GM19238 (cell line): Measurements from ENCODE around the gene VPS13D.
"Not testable (repeated sequence)": the region's sequence is repeated elsewhere in the genome, so short reads cannot be mapped to it uniquely, and the experiment has no call there.

Experiments
- DNase-seq: peaks from one replicate; pipeline ENCODE4 v3.0.0; 2011; ENCODE audit warnings: low spot score; ENCODE audit not compliant: insufficient read length

Gene VPS13D

DNA sequence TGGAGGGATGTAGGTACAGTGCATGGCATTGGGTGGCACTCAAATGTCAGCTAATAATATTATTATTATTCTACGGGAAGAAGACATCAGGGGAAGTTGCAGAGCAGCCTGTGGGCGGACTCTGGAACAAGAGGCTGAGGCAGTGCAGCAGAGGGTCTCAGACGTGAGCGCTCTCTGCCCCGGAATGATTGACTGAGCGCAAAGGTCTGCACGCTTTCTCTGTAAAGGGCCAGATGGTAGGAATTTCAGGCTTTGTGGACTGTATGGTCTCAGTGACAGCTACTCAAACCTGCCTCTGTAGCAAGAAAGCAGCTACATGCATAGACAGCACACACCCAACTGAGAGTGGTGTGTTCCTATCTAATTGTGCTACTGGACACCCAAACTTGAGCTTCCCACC is 29.6 kb upstream of the VPS13D start:
- DNase-seq: no peak

DNA sequence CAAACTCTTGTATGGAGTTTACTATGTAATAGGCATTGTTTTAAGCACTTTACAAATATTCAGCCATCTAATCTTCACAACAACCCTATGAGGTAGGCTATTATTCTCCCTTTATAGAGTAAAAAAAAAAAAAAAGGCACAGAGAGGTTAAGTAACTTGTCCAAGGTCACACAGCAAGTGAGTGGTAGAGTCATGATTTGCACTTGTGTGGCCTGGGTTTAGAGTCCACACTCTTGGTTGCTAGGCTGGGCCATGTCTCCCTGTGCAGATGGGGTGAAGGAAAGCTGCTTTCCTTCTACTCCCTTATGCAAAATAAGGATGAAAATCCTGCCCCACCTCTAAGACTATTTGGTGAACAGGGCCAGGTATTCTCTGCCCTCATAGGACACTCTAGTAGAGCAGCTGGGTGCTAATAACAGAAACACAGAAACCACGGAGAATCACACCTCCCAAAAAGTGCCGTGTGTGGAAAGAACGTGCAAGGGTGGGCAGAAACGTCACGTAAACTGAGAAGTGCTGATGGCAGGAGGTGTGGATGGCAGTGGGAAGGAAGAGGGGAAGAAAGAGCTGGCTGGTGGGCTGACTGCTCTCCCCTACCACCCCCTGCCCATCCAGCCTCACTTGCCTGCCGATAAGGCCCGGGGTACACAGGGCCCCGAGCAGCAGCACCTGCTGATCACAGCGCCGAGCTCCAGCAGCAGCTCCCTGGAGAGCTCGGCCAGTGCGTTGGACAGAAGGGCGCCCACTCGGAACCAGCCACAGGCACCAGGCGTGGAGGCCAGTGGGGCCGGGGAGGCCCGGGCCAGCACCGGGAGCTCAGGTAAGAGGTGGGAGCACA is 28.3 kb upstream of the VPS13D start:
- DNase-seq: no peak

DNA sequence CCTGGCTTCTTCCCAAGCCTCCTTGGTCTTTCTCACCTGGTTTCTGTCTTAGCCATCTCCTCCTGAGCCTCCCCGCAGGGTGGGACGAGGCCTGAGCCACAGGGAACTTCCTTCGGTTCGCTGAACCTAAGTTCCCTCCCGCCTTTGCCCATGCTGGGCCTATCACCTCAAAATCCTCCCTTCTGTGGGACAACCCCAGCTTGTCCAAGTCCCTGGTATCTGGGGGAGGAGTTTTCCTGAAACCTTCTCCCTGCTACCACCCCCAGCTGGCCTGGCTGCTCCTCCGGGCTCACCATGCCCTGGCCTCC is 27.7 kb upstream of the VPS13D start:
- no peak for DNase-seq

DNA sequence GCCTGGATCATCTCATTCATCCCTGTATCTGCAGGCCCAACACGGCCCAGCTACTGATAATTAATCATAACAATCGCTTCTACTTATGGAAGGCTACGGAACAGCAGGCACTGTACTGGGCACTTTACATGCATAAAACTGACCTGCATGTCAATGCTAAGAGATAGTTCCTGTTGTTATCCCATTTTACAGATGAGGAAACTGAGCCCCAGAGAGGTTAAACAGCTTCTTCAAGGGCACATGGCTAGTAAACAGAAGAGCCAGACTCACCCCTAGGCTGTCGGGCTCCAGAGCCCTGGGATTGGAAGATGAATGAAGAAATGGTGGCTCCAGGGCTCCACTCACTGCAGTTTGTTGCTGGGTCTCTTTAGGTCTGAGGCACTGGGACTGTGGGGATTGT is 27.3 kb upstream of the VPS13D start:
- no peak for DNase-seq

DNA sequence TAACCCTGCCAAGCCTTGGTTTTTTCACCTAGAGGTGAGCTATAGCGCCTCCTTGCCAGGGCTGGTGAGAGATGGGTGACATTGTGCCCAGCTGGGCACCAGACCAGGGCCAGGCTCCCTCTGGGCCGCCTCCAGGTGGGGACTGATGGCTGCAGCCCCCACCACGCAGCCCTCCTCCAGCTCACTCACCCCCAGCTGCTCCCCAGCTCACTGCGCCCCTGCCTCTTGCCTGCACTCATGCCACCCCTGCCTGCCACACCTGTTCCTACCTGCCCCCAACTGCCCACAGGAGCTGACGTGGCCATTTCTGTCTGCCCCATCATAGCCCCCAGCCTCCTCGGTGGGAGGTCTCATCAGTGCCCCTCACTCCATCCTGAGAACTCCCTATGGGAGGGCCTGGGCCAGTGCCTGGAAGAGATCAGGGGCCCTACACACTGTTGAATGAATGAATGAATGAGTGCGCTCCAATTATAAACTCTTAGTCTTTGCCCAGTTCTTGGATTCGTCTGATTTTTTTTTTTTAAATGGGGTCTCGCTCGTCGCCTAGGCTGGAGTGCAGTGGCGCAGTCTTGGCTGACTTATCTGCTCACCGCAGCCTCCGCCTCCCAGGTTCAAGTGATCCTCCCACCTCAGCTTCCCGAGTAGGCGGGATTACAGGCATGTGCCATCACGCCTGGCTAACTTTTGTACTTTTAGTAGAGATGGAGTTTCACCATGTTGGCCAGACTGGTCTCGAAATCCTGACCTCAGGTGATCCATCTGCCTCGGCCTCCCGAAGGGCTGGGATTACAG is 26.4 kb upstream of the VPS13D start:
- DNase-seq: no peak

DNA sequence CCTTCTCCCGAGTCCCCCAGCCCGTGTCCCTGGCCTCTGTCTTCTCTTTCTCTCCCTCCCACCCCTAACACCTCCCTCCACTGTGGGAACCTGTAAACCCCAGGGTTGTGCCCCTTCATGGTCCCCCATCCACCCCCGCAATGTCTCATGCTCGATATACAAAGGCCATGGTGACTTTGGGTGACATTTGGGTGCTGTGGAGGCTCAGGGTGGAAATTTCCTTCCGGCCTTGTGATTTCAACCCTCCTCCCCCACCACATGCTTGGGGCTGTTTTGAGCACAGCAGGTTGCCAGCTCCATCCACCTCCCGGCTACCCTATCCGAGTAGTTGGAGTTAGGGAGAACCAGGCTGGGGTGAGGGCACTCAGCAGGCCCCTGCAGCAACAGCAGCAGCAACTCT is 25.7 kb upstream of the VPS13D start:
- DNase-seq: no peak

DNA sequence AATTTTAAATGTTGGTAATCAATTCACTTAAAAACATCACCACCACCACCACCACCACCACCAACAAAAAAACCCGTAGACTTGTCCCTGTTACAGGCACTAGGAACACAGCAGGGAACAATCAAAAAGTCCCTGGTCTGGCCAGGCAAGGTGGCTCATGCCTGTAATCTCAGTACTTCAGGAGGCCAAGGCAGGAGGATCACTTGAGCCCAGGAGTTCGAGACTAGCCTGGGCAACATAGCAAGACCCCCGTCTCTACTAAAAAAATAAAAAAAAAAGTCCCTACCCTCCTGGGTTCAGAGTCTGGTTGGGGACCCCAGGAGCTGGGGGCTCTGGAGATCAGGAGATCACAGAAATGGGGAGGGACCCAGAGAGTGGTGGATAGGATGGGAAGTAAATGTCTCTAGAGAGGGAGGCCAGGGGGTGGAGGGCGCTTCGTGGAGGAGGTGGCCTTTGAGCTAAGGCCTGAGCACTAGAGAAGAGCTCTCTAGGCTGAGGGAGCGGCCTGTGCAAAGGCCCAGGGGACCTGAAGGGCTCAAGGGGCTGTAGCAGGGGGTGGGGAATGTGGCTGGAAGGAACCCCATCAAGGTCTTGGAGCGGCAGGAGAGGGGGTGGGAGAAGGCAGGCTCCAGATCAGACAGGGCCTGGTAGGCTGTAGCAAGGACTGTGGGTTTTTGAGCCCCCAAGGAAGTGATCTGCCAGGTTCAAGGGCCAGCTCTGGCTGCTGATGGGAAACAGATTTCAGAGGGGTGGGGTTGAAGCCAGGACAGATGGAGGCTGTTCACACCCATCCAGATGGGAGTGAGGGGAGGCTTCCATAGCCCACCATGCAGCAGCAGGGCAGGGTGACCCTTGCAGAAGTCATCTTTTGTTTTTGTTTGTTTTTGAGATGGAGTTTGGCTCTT is 24.8 kb upstream of the VPS13D start:
- DNase-seq: no peak

DNA sequence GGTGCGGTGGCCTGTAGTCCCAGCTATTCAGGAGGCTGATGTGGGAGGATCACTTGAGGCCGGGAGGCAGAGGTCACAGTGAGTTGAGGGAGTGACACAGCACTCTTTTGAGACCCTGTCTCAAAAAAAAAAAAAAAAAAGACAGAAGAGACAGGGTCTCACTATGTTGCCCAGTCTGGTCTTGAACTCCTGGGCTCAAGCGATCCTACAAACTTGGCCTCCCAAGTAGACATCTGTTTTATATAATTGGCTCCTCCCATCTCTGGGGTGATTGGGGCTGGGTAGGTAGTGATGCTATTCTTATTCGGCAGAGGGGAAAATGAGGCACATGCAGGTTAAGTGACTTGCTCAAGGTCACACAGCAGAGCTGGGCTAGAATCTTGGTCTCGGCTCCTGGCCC is 23.6 kb upstream of the VPS13D start:
- DNase-seq: no peak

DNA sequence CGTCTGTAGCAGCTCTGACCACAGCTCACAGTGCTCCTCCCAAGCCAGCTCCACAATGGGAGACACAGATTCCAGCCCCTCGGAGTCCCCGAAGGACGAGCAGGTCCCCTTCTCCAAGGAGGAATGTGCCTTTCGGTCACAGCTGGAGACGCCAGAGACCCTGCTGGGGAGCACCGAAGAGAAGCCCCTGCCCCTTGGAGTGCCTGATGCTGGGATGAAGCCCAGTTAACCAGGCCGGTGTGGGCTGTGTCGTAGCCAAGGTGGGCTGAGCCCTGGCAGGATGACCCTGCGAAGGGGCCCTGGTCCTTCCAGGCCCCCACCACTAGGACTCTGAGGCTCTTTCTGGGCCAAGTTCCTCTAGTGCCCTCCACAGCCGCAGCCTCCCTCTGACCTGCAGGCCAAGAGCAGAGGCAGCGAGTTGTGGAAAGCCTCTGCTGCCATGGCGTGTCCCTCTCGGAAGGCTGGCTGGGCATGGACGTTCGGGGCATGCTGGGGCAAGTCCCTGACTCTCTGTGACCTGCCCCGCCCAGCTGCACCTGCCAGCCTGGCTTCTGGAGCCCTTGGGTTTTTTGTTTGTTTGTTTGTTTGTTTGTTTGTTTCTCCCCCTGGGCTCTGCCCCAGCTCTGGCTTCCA is 22.9 kb upstream of the VPS13D start:
- no peak for DNase-seq

DNA sequence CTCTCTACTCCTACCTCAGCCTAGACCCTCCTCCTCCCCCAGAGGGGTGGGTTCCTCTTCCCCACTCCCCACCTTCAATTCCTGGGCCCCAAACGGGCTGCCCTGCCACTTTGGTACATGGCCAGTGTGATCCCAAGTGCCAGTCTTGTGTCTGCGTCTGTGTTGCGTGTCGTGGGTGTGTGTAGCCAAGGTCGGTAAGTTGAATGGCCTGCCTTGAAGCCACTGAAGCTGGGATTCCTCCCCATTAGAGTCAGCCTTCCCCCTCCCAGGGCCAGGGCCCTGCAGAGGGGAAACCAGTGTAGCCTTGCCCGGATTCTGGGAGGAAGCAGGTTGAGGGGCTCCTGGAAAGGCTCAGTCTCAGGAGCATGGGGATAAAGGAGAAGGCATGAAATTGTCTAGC is 21.6 kb upstream of the VPS13D start:
- no peak for DNase-seq

DNA sequence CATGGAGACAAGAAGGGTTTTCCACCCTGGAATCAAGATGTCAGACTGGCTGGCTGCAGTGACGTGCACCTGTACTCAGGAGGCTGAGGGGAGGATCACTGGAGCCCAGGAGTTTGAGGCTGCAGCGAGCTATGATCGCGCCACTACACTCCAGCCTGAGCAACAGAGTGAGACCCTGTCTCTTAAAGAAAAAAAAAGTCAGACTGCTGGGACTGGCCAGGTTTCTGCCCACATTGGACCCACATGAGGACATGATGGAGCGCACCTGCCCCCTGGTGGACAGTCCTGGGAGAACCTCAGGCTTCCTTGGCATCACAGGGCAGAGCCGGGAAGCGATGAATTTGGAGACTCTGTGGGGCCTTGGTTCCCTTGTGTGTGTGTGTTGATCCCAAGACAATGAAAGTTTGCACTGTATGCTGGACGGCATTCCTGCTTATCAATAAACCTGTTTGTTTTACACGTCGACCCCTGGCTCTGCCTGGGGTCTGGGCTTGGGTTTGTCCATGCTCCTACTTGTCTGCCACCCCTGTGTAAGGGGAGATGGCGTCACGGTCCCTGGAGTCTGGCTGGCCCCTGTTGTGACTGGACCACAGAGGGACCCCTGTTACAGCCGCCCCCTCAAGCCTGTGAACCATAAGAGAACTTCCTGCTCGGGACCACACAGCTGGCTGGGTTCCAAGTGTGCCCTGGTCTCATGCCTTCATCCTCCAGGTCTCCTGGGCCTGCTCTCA is 20.9 kb upstream of the VPS13D start:
- DNase-seq: peak; percentile 82

DNA sequence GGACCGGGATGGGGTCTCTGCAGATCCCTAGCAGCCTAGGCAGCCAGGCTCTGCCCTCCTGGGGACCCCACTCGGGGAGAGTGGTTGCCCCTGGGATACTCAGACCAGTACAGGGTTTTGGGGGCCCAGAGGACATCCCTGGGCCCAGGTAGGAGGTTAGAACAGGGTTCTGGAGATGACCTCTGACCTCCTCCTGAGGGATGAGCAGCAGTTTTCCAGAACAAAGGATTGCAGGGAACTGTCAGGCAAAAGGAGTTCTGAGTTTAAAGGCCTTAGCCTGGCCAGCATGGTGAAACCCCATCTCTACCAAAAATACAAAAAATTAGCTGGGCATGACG is 20.4 kb upstream of the VPS13D start:
- DNase-seq: no peak

DNA sequence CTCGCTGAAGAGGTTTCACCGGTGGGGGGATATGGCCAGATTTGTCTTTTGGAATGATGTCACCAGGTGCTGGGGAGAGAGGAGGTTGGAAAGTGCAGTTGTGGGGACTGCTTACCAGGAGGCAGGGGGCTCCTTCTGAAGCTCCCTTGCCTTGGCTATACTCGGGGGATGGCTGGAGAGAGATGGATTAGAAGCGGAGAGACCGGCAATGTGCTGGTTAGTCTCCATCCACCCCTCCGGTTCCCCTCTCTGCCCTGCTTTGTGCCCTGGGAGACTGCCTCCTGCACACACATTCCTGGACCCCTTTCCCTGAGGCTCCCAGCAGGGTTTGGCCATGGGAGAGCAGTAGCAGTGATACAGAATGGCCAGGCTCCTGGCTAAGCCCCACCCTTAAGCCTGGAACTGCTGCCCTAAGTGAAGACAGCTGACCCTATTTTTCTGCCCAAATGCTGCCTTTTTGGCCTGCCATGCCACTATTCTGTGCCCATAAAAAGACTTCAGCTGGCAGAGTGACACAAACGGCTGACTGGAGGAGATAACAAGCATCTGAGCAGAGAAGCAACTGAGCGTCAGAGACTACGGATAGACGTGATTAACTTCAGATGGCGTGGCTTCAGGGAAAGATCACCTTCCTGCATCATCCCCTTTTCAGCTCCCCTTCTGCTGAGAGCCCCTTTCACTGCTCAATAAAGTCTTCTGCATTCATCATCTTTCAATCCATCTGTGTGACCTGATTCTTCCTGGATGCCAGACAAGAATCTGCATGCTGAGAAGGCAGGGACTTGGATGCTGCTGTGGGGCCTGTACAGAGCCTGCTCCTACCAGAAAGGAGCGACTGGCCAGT is 14.5 kb upstream of the VPS13D start:
- no peak for DNase-seq

DNA sequence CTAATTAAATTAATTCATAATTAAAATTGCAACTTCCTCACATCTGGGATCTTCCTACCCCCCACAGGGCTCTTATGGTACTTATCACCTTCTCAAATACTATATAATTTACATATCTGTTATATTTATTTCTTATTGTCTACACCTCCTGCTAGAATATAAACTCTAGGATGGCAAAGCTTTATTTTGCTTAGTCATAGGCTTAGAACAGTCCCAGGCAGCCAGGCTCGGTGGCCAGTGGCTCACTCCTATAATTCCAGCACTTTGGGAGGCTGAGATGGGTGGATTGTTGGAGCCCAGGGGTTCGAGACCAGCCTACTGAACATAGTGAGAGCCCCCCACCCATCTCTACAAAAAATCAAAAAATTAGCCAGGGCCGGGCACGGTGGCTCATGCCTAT is 10.0 kb upstream of the VPS13D start:
- no peak for DNase-seq

DNA sequence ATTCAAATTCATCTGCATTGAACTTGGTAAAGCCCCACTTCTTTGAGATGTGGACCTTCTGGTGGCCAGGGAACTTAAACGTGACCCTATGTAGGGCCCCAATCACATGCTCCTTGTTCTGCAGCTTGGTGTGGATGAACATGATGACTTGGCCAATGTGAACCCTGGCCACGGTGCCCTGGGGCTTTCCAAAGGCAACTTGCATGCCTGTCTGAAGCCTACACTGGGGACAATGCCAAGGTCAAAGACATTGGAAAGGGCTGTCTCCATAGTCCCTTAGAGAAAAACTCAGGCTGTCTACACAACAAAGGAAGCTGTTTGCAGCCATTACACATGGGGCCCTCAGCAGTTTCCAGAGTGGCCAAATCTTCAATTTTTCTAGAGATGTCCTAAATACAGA is 8.9 kb upstream of the VPS13D start:
- DNase-seq: no peak

DNA sequence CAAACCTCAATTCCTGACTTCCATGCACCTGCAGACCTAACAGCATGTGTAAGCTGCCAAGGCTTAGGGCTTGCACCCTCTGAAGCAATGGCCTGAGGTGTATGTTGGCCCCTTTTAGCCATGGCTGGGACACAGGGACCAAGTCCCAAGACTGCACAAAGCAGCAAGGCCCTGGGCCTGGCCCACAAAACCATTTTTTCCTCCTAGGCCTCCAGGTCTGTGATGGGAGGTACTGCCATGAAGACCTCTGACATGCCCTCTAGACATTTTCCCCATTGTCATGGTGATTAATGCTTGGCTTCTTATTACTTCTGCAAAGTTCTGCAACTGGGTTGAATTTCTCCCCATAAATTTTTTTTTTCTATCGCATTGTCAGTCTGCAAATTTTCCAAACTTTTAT is 7.1 kb upstream of the VPS13D start:
- DNase-seq: not testable (repeated sequence)

DNA sequence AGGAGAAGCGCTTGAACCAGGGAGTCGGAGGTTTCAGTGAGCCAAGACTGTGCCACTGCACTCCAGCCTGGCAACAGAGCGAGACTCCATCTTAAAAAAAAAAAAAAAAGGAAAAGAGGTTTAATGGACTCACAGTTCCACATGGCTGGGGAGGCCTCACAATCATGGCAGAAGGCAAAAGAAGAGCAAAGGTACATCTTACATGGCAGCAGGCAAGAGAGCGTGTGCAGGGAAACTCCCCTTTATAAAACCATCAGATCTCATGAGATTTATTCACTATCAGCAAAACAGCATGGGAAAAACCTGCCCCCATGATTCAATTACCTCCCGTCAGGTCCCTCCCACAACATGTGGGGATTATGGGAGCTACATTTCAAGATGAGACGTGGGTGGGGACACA is 5.7 kb upstream of the VPS13D start:
- not testable (repeated sequence) for DNase-seq

DNA sequence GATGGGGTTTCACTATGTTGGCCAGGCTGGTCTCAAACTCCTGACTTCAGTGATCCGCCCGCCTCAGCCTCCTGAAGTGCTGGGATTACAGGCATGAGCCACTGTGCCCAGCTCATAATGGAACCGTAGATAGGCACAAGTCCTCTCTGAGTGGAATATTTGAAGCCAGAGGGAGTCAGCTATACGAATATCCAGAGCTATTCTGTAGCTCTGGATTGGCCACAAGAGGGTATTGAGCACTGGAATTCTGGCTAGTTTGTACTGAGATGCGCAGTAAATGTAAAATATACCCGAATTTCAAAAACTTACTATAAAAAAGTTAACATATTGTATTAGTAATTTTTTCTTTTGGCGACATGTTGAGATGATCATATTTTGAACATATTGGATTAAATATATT is 851 bp upstream of the VPS13D start:
- DNase-seq: no peak

DNA sequence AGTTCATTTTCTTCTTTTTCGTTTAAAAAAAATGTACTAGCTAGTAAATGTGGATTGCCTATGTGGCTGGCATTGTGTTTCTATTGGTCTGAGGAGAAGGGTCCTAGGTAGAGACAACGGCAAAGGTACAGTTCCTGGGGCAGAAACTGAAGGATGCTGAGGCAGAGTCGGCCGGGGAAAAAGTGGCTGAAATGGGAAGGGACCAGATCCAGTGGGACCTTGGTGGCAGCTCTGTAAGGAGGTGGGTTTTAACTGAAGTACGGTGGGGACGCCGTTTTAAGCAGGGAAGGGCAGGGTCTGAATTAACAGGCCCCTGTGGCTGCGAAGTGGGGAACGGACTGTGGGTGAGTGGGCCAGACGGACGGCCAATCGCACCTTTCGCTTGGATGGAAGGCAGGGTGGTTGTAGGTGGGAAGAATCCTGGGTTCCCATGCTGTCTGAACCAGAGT is 420 bp upstream of the VPS13D start:
- DNase-seq: no peak
